HG02938 (cell line): ENCODE data around the gene ALPL.
"Not testable (repeated sequence)": the region's sequence is repeated elsewhere in the genome, so short reads cannot be mapped to it uniquely, and the experiment has no call there.

Experiments
- ATAC-seq: cut with Tn5 transposase; IDR thresholded peaks from one replicate; pipeline ENCODE4 v1.9.1; 2021; ENCODE audit warnings: mild to moderate bottlenecking, moderate library complexity; ENCODE audit not compliant: unreplicated experiment

The ALPL gene

DNA sequence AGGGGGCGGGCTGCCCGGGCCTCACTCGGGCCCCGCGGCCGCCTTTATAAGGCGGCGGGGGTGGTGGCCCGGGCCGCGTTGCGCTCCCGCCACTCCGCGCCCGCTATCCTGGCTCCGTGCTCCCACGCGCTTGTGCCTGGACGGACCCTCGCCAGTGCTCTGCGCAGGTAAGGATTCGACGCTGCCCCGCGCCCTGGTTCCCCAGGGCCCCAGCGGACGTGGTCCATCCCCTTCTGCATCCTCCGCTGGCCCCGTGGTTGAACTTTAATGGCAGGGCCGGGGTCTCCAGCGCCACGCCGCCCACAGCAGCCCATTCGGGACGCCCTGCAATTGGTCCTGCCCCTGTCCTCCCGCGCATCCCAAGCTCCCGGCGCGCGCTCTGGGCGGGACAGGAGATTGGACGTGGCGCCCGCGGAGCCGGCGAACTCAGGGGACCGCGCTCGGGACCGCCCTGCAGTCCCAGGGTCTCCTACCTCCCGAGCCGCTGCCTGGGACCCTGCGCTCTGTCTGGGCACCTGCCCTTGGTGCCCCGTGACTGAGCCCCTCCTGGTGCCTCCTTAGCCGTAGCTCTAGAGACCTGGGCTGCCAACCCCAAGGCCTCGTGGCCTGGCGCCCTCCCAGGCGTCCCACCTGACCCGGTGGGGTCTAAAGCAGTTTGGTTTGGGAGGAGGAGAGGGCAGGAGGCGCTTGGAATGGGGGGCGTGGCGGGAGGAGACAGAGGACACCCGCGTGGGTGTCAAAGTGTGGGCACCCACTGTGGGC lies at the start of gene ALPL:
Gene ALPL (plus strand): TSS at position 73 of the 762 bp plus-strand sequence. CDS start 44,659 bp downstream, outside the sequence.
- no peak for ATAC-seq

DNA sequence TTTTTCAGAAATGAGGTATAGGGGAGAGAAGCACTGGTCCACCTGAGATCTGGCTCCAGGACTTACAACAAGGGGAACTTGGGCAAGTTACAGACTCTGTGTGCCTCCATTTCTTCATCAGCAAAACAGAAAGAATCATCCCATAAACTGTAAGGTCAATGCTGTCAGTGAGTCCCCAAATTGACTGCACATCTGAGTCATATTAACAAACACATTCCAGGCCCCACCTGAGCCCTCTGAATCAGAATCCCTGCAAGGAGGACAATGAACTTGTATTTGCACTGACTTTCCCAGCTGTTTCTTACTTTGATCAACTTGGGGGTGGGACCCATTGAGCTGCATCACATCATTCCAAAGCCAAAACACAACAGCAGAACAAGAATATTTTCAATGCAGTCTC lies 44.1 kb upstream of the ALPL start:
- not testable (repeated sequence) for ATAC-seq

DNA sequence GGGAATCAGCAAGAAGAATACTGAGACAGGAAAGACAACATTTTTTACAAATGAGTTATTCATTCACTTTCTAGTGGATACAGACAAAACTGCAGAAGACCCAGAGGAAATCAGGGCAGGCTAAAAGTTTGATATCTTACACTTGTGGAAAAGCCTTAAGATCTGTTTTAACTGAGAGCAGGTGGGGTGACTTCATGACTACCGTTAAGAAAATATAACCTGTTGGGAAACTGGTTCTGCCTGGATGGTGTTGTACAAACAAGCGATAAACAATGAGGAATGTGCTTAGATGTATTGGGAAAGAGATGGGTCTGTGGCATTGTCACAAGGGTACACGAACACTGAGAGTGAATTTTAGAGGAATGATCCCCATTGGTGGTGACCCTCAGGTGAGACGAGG lies 41.3 kb upstream of the ALPL start:
- ATAC-seq = not testable (repeated sequence)

DNA sequence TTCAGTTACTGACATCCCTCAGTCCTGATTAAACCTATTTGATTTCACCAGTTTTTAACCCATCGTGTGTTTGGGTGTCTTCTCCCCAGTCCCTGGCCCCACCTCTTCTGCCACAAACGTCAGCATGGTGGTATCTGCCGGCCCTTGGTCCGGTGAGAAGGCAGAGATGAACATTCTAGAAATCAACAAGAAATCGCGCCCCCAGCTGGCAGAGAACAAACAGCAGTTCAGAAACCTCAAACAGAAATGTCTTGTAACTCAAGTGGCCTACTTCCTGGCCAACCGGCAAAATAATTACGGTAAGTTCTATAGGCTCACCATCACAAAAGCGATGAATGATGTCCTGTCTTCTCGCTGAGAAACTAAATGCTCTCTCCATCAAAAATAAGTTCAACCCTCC lies 40.6 kb upstream of the ALPL start:
- ATAC-seq = no peak

DNA sequence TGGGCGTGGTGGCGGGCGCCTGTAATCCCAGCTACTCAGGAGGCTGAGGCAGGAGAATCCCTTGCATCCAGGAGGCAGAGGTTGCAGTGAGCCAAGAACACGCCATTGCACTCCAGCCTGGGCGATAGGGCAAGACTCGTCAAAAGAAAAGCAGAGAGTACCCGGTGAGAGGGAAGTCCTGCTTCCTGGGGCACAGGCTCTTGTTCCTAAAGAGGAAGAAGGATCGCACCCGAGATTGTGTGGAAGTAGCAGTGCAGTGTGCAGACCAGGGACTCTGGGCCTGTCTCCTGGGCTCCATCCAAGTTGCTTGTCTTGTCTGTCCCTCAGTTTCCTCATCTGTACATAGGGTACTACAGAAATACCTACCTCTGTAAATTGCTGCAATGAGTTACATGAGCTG lies 39.6 kb upstream of the ALPL start:
- ATAC-seq = no peak

DNA sequence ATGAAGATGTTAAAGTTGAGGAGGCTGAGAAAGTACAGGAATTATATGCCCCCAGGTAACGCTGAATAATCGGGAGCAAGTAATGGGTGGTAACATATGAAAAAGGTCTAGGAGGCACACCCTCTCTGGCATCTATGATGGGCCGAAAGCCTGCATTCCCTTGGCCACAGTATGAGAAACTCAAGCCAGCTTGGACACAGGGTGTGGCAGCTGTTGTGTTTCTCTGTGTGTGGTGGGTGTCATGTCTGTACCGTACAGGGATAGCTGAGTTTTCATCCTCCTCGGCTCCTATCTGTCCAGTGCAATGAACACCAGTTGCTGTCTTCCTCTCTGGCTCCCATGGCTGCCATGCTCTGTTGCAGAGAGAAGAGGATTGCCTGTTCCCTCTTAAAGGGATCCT lies 36.4 kb upstream of the ALPL start:
- ATAC-seq = no peak

DNA sequence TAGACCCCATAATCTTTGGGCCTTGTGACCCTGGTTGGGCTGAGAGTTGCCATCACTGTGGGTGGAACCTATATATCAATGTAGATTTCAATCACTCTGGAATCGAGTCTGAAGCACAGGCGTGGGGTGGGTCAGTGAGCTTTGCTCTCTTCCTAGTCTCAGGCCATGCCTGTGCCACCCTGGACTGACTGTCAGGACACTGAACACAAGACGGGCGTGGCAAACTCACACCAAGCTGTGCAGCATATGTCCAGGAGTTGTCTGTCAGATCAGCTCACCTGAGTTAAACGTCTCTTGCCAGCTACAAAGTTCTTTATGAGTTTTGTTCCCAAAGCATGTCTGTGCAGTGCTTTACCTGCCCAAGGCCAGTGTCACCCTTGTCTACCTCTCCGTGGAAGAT lies 30.9 kb upstream of the ALPL start:
- no peak for ATAC-seq

DNA sequence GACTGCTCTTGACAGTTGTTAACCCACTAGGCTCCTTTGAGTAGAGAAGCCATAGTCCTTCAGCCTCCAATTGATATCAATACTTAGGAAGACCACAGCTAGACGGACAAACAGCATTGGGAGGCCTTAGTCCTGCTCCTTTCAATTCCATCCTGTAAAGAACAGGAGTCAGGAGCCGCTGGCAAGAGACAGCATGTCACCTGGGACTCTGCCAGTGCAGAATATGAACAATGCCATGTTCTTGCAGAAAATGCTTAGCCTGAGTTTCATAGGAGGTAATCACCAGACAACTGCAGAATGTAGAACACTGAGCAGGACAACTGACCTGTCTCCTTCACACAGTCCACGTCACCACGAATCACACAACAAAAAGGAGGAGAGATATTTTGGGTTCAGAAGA lies 25.3 kb upstream of the ALPL start:
- ATAC-seq = not testable (repeated sequence)

DNA sequence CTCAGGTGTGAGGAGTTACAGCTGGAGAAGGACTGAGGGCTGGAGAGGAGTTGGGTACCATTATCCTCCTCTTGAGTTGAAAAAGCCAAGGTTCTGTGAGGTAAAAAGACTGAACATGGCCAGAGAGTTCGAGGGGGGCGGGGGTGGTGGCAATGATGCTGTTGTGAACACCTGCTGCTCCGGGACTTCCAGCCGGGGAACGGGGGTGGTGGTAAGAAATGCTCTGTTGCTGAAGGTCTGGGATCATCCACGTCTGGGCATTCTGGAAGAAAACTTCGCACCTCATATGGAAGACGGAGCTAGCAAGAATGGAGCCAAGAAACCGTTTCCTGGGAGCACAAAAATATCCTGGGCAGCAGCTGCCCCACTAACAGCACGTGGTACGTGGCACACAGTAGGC lies 20.1 kb upstream of the ALPL start:
- ATAC-seq = no peak

DNA sequence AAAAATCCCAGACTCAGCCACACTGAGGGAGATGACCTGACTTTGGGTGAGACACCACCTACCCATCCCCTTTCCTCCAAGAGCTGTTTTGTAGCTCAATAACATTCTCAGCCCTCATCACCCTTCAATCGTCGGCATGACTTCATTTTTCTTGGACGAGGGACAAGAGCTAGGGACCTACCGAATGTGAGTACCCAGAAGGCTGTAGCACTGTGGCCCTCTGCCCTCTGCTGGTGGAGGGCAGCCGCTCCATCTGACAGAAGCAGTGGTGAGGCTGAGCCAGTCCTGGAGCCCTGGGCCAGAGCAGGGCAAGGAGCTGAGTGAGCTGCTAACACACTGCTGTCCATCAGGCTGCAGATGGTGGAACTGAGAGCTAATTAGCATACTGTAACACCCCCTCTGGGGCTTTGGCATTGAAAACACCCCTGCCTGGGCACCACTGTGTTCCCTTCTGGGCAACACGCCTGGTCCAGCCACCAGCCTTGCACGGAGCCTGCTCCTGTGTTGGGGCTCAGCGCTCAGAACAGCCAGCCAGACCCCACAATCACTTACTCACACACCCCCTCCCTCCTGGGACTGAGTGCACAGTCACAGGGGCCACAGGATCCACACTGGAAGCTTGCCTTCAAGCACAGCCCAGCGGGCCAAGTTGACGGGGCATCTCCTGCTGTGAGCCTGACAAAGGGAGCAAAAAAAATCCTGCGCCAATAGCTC lies 18.3 kb upstream of the ALPL start:
- ATAC-seq = no peak

DNA sequence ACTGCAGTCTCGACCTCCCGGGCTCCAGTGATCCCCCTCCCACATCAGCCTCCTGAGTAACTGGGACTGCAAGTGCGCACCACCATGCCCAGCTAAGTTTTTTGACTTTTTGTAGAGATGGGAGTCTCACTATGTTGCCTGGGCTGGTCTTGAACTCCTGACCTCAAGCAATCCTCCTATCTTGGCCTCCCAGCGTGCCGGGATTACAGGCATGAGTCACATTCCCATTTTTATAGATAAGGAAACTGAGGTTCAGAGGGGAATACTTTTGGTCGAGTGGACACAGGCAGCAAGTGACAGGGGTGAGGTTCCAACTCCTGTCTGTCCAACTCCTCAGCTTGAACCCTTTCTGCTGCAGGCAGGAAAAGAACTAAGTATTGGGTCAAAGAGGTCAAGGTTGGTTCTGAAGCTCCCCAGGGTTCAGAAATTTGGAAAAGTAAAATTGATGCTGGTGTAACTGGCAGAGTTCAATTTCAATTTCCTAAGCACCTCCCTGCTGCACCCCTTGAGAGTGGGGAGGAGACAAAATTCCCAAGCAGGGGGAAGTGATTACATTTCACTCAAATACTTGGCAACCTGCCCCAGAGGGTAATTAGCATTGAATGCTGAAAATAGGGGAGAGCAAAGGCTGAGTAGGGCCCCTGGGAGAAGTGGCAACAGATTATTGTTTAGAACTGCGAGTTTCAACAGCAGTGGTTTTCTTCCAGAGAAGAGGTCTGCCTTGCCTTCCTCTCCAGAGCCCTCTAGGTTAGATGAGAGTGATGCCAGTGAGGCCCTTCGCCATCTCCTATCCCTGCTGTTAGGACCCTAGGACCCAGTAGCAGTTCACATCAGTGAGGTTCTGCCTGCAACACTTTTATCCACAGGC lies 17.5 kb upstream of the ALPL start:
- no peak for ATAC-seq

DNA sequence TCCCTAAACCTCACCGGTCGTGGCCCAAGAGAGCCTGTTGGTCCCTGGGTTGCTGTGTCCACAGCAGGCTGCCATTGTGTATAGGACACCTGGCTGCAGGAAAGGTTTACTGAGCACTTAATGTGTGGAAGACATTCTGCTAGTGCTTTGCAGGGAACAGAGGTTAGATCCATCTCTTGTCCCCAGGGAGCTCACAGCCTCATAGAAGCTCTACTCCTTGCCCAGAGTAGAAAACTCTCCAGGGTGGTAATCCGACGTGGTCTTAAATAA lies 16.9 kb upstream of the ALPL start:
- no peak for ATAC-seq

DNA sequence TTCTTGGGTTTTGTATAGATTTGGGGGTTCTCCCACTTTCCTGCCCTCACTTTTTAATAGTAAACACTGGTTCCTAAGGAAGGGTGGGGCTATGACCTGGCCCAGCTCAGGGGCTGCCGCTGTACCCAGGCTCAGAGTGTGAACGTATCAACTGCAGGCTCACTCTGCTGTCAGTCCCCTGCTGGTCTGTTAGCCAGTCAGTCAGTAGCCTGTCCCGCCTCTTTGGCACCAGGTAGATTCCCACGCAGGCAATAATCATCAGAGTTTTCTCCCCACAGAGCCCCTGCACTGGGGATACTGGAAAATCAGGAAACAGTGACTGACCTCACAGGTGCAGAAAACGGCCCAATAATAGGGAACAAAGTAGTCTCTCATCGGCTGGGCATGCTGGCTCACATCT lies 15.0 kb upstream of the ALPL start:
- no peak for ATAC-seq

DNA sequence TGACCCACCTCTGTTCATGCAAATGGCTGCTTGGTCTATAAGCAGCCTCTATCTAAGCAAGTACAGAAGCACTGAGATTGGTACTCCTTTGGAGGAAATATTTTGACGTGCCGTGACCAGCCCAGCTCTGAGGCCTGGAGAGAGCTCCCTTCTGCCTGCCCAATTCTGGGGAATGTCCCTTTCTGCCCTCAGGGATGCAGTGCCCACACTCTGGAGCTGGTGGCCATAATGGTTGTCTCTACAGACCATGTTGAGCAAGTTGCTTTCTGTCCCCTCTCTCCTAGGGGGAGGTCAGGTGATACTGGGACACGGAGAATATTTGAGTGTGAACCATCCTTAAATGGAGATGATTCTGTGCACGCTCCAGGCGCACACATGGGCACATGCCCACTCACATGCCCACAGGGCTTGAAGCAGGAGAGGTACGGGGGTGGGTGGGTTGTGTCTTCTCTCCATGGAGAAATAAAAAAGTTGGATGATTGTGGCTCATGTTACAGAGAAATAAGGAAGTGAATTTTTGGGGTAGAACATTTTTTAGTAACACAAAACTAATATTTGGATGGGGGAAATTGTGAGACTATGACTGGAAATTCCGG lies 13.9 kb upstream of the ALPL start:
- ATAC-seq = no peak

DNA sequence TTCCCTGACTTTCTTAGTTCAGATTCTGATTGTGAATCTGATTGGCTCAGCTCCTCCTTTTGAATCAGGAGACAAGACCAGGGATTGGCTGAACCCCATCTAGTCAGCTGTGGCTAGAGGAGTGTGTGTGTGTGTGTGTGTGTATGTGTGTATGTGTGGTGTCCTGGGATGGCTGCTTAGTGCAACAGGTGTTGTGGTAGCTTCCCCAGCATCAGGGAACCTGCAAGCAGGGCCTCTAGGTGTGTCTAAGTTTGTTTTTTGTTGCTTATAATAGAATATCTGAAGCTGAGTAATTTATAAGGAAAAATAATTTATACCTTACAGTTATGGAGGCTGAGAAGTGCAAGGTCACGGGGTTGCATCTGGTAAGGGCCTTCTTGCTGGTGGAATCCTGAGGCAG lies 13.2 kb upstream of the ALPL start:
- no peak for ATAC-seq

DNA sequence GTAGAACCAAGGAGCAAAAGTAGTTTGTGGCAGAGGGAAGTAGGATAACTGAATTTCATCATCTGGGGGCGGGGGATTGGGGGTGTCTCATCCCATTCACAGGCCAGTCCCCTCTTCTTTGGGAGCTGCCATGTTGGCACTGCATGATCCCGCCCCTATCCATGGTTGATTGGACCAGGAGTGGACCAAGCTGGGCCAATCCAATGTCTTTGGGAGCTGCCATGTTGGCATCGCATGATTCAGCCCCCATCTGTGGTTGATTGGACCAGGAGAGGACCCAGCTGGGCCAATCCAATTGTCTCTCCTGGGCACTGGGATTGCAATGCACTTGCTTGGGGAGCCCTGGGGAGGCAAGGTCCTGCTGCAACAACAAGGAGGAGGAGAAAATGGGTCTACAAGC lies 12.3 kb upstream of the ALPL start:
- ATAC-seq = no peak

DNA sequence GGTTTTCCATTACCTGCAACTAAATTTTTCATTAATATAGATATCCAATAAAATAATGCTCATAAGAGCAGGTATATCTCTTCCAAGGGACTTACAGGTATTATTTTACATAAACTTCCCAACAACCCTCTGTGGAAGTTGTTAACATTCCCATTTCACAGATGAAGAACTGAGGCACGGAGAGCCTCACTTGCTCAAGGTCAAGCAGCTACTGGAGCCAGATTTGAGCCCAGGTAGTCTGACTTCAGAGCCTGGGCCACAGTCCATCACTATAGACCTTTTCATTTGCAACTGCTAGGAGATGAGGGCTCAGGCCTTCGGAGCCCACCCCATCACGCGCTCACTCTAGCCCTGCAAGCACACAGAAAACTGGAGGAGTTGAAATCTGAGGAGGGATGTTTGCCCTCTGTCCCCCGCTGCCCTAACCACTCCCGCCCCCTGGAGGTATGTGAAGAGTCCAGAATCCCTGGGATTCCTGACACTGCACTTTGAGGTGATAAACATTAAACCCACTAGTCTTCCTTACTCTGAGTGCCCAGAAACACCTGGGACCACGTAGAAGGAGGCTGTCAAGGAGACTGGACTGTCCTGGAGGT lies 11.7 kb upstream of the ALPL start:
- ATAC-seq = no peak

DNA sequence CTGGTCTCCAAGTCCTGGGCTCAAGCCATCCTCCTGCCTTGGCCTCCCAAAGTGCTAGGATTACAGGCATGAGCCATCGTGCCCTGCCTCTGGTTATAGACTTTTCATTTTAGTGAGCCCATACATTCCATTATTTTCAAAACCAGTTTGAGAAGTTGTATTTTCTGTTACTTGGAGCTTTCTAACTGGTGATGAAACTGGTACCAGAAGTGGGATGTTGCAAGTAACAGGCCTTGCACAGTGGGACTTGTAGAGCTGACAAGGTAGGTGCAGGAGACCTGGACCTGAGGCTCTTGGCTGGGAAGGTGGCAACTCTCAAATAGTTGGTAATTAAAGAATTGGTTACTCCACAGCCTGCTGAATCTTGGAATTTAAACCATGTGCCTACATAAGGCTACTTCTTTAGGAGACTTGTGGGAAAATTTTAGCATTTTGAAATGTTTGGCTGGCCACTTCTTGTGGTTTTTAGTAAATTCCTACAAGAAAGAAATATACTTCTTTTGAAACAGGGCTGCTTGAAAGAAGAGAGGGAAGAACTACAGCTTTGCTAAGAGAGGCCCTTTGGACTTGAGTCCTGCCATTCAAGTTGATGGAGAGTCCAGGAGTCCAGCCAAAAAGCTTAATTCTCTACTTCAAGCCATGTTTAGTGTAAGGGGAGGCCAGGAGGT lies 9.8 kb upstream of the ALPL start:
- no peak for ATAC-seq

DNA sequence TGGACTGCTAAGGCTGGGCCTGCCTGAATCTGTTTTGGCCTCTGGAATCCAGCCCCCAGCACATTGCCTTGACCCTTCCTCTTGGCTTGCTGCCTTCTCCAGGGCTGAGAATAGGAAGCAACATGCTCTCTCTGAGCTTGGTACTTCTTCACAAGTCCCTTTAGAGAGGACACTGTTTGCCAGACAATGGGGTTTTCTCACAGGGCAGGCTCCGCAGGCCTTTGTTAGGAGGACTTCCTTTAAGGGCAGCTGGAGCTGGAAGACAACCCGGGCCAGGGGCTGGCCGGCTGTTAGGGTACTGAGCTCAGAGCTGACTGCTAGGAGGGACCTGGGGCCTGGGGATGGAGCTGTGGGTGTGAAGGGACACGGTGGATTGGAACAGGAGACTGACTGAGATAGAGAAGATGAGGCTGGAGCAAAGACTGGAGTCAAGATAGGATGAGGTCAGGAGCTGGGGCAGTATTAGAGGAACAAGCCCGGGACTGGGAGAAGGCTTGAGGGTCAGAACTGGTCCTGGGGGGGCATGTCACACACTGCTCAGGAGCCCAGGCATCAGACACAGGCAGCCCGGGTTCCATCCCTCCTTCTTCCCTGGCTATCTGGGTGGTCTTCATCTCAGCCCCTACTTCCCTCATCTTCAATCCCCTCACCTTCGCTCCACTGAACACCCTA lies 5.4 kb upstream of the ALPL start:
- no peak for ATAC-seq

DNA sequence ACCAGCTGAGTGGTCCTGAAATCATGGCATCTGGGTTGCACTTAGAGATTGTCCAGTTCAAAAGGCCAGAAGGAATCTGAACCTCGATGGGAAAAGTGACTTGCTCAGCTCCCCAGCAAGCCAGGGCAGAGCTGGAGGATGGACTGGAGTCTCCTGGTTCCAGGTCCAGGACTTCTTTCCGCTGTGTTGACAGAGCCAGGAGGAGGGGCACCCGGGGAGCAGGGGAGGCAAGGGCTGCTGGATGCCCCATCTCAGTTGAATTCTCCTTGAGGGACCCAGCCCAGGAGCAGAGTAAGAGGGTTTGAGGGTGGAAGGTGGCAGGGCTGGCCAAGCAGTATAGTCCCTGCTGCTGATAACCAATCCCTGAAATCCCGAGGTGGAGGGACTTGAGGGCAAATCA lies 2.4 kb upstream of the ALPL start:
- no peak for ATAC-seq
